Central memory CD8-positive, alpha-beta T cell (primary cell): ENCODE measurements around the gene CRMP1.
"Not testable (repeated sequence)": the region's sequence is repeated elsewhere in the genome, so short reads cannot be mapped to it uniquely, and the experiment has no call there.

Source experiments
- ATAC-seq: fragments of 150-1000 bp; cut with Tn5 transposase; replicated peaks from 2 replicates; pipeline ENCODE4 v1.10.0; 2022; ENCODE audit warnings: mild to moderate bottlenecking, moderate FRiP score, moderate number of reproducible peaks; ENCODE audit not compliant: poor library complexity, severe bottlenecking; ENCODE audit errors: extremely low read depth
- DNase-seq, 2 donors: peaks; one replicate each; pipeline ENCODE4 v3.0.0; 2021; ENCODE audit warnings: low spot score in 2 of 2
- H3K27ac Mint-ChIP-seq: one replicate; pipeline ENCODE4 v1.8.0; 2022; ENCODE audit warnings: low read depth, mild to moderate bottlenecking, moderate library complexity, mixed read lengths
- H3K27me3 Mint-ChIP-seq: one replicate; pipeline ENCODE4 v1.8.0; 2022; ENCODE audit warnings: mixed read lengths
- H3K36me3 Mint-ChIP-seq: one replicate; pipeline ENCODE4 v1.8.0; 2022; ENCODE audit warnings: mild to moderate bottlenecking, moderate library complexity, mixed read lengths; ENCODE audit not compliant: insufficient read depth
- H3K4me1 Mint-ChIP-seq: one replicate; pipeline ENCODE4 v1.8.0; 2022; ENCODE audit warnings: mixed read lengths
- H3K4me3 Mint-ChIP-seq: one replicate; pipeline ENCODE4 v1.8.0; 2022; ENCODE audit warnings: mild to moderate bottlenecking, moderate library complexity, mixed read lengths
- H3K9me3 Mint-ChIP-seq: one replicate; pipeline ENCODE4 v1.8.0; 2022; ENCODE audit warnings: mixed read lengths

The CRMP1 gene

GRCh38 chr4:5857199-5857598 is 35.7 kb downstream of the CRMP1 start:
- Mint-ChIP-seq H3K27ac (no peak overlapping the region), H3K4me1 (no peaks in the 10 kb centered on the region), H3K4me3 (no peak overlapping the region), H3K27me3 (peaks cover 5% of the 10 kb centered on the region), H3K9me3 (no peaks in the 10 kb centered on the region), H3K36me3 (no peaks in the 10 kb centered on the region)
- no peak for ATAC-seq
- no peak for DNase-seq

- H3K27me3 Mint-ChIP-seq, H3K4me1 Mint-ChIP-seq, H3K27ac Mint-ChIP-seq, DNase-seq, H3K9me3 Mint-ChIP-seq, H3K36me3 Mint-ChIP-seq, H3K4me3 Mint-ChIP-seq, ATAC-seq: not testable (repeated sequence)
Observed at GRCh38 chr4:5856362-5856761, 36.5 kb downstream of the CRMP1 start.

GRCh38 chr4:5854929-5855328 is 38.0 kb downstream of the CRMP1 start:
- Mint-ChIP-seq H3K36me3 (no peaks in the 10 kb centered on the region), H3K4me3 (no peak overlapping the region), H3K27ac (no peak overlapping the region), H3K27me3 (peaks cover 19% of the 10 kb centered on the region), H3K4me1 (no peaks in the 10 kb centered on the region), H3K9me3 (no peaks in the 10 kb centered on the region)
- DNase-seq (no peak), ATAC-seq (no peak)

- no peaks in the 10 kb centered on the region for H3K9me3 Mint-ChIP-seq
- no peaks in the 10 kb centered on the region for H3K4me1 Mint-ChIP-seq
- H3K36me3 Mint-ChIP-seq = no peaks in the 10 kb centered on the region
- H3K4me3 Mint-ChIP-seq = no peak overlapping the region
- ATAC-seq = no peak
- H3K27ac Mint-ChIP-seq = no peak overlapping the region
- H3K27me3 Mint-ChIP-seq = peaks cover 41% of the 10 kb centered on the region
- no peak for DNase-seq
Observed at GRCh38 chr4:5852523-5853202, 40.2 kb downstream of the CRMP1 start.

GRCh38 chr4:5851637-5852301 is 41.1 kb downstream of the CRMP1 start:
- Mint-ChIP-seq H3K9me3 (no peaks in the 10 kb centered on the region), H3K4me3 (no peak overlapping the region), H3K27me3 (peaks cover 45% of the 10 kb centered on the region), H3K27ac (no peak overlapping the region), H3K4me1 (no peaks in the 10 kb centered on the region), H3K36me3 (no peaks in the 10 kb centered on the region)
- DNase-seq (no peak), ATAC-seq (no peak)

- H3K4me3 Mint-ChIP-seq = no peak overlapping the region
- H3K36me3 Mint-ChIP-seq = no peaks in the 10 kb centered on the region
- peaks cover 6% of the 10 kb centered on the region for H3K9me3 Mint-ChIP-seq
- no peak overlapping the region for H3K27ac Mint-ChIP-seq
- ATAC-seq (no peak), DNase-seq (no peak)
- H3K27me3 Mint-ChIP-seq = peaks cover 46% of the 10 kb centered on the region
- no peaks in the 10 kb centered on the region for H3K4me1 Mint-ChIP-seq
Observed at GRCh38 chr4:5845035-5845905, 47.6 kb downstream of the CRMP1 start.

GRCh38 chr4:5843573-5844530 is 49.0 kb downstream of the CRMP1 start:
- no peak for ATAC-seq
- no peaks in the 10 kb centered on the region for H3K4me1 Mint-ChIP-seq
- no peak for DNase-seq
- H3K27ac Mint-ChIP-seq = no peak overlapping the region
- H3K27me3 Mint-ChIP-seq = peaks cover 40% of the 10 kb centered on the region
- H3K36me3 Mint-ChIP-seq = no peaks in the 10 kb centered on the region
- H3K9me3 Mint-ChIP-seq = peaks cover 6% of the 10 kb centered on the region
- H3K4me3 Mint-ChIP-seq = no peak overlapping the region

- no peak overlapping the region for H3K4me3 Mint-ChIP-seq
- H3K9me3 Mint-ChIP-seq = peaks cover 6% of the 10 kb centered on the region
- no peaks in the 10 kb centered on the region for H3K4me1 Mint-ChIP-seq
- no peak overlapping the region for H3K27ac Mint-ChIP-seq
- no peaks in the 10 kb centered on the region for H3K36me3 Mint-ChIP-seq
- ATAC-seq (no peak), DNase-seq (no peak)
- peaks cover 37% of the 10 kb centered on the region for H3K27me3 Mint-ChIP-seq
Observed at GRCh38 chr4:5842456-5842855, 50.4 kb downstream of the CRMP1 start.

GRCh38 chr4:5839751-5840674 is 52.9 kb downstream of the CRMP1 start:
- ATAC-seq (no peak), DNase-seq (no peak)
- Mint-ChIP-seq H3K9me3 (peaks cover 6% of the 10 kb centered on the region), H3K4me1 (no peaks in the 10 kb centered on the region), H3K27ac (no peak overlapping the region), H3K4me3 (no peak overlapping the region), H3K27me3 (peaks cover 46% of the 10 kb centered on the region), H3K36me3 (no peaks in the 10 kb centered on the region)

- H3K9me3 Mint-ChIP-seq = peaks cover 6% of the 10 kb centered on the region
- H3K36me3 Mint-ChIP-seq = no peaks in the 10 kb centered on the region
- no peaks in the 10 kb centered on the region for H3K4me1 Mint-ChIP-seq
- no peak overlapping the region for H3K4me3 Mint-ChIP-seq
- no peak overlapping the region for H3K27ac Mint-ChIP-seq
- no peak for ATAC-seq
- DNase-seq = no peak
- peaks cover 46% of the 10 kb centered on the region for H3K27me3 Mint-ChIP-seq
Observed at GRCh38 chr4:5839332-5839731, 53.6 kb downstream of the CRMP1 start.

- H3K4me1 Mint-ChIP-seq, H3K4me3 Mint-ChIP-seq, H3K36me3 Mint-ChIP-seq, ATAC-seq, DNase-seq, H3K9me3 Mint-ChIP-seq, H3K27ac Mint-ChIP-seq: not testable (repeated sequence)
- peaks cover 35% of the 10 kb centered on the region for H3K27me3 Mint-ChIP-seq
Observed at GRCh38 chr4:5837483-5837882, 55.4 kb downstream of the CRMP1 start.
